ENCODE measurements around the gene TBC1D13. TPM values are rescaled to one million over a fixed set of nuclear protein-coding genes. Genes with fewer than 3 reads are reported as not detected.
A peak's percentile ranks its signal among the peaks of the same experiment; 100 is the strongest.
"Not testable (repeated sequence)": the region's sequence is repeated elsewhere in the genome, so short reads cannot be mapped to it uniquely, and the experiment has no call there.

Gene TBC1D13
- total RNA-seq, 1 donor from 2014 or later, result 6.5 TPM

GRCh38 chr9:128781187-128782070 lies 5.6 kb upstream of the TBC1D13 start:
- DNase-seq (ENCODE audit: low spot score in 2 of 2), result no peak
- no peak for FAIRE-seq

DNA sequence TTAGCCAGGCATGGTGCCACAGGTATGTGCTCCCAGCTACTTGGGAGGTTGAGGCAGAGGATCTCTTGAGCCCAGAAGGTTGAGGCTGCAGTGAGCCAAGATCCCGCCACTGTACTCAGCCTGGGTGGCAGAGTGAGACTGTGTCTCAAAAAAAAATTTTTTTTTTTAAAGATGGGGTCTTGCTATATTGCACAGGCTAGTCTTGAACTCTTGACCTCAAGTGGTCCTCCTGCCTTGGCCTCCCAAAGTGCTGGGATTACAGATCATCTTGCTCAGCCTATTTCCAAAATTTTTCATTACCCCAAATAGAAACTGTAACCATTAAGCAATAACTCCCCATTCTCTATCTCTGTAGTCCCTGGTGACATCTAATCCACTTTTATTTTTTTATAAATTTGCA lies 4.4 kb upstream of the TBC1D13 start:
- DNase-seq (ENCODE audit: low spot score in 2 of 2), result no peak
- FAIRE-seq, result no peak

GRCh38 chr9:128785427-128785826 lies 1.6 kb upstream of the TBC1D13 start:
- FAIRE-seq (no peak), DNase-seq (ENCODE audit: low spot score in 2 of 2) (no peak)

DNA sequence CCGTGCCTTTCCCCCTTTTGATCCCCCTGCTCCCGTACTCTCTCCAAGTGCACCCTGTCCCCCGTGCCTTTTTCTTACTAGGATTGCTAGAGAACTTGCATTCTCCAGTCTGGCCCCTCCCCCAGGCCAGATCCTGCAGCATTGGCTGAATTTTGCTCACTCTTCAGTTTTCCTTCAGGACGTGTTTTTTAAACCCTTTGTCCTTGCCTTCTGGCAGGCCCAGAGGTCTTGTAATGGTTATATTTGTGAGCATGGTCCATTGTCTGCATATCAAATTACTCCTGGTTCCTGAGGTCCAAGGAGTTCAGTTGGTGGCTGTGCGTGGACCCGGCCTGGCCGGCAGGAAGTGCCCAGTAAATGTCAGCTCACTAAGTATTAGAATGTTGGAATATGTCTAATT lies 606 bp downstream of the TBC1D13 start:
- DNase-seq (ENCODE audit: low spot score in 2 of 2) (peak in 1 of 2 donors; percentile 37), FAIRE-seq (no peak)

DNA sequence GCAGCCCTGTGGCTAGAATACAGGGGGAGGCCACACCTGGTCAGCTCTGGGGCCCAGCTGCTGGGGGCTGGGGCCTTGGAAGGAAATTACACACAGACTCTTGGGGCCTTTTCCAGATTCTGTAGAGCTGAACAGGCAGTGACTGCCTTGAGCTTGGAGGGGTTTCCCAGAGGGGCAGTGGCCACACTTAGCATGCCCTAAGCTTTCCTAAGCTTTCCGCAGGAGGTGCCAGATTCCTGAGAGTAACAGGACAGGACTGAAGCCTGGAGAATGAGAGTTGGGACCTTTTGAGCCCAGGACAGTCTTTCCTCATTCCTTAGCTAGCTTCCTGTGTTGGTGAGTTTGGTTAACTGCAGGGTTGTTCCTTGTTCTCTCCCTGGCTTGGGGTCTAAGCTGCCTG lies 1.4 kb downstream of the TBC1D13 start:
- no peak for DNase-seq (ENCODE audit: low spot score in 2 of 2)
- no peak for FAIRE-seq

- FAIRE-seq, result no peak
Measured at GRCh38 chr9:128790536-128790935, 3.5 kb downstream of the TBC1D13 start.

GRCh38 chr9:128792134-128792533 lies 5.1 kb downstream of the TBC1D13 start:
- DNase-seq (ENCODE audit: low spot score in 2 of 2), result no peak

More at GRCh38 chr9:128790536-128790935, 3.5 kb downstream of the TBC1D13 start:
- no peak for DNase-seq (ENCODE audit: low spot score in 2 of 2)

DNA sequence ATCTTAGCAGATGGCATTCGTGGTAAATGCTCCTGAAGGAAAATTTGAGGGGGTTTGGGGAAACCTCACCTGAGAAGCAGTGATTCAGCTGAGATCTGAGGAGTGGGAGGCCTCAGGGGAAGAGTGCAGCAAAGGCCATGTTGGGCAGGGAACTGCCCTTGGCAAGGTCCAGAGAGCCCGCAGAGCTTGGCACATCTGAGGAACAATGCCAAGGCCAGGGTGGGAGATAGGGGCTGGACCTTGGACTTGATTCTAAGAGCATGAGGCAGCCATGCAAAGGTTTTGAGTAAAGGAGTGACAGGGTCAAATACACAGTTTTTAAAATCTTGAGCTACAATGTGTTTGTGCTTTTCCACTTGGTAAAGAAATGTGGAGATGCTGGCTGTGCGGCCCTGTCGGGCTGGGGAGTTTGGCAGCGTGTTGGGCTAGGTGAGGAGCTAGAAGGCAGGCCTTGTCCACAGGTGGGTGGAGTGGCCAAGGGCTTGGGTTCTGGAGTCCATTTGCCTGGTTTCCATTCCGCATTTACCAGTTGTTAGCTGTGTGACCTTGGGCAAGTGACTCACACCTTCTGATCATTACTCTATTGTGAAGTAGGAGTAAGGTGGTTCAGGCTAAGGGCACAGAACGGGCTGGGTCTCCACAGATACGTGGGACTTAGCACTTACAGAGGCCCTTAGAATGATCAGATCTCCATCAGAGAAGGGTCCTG lies 6.1 kb downstream of the TBC1D13 start:
- FAIRE-seq (no peak), DNase-seq (ENCODE audit: low spot score in 2 of 2) (no peak)

More at GRCh38 chr9:128792134-128792533, 5.1 kb downstream of the TBC1D13 start:
- no peak for FAIRE-seq

DNA sequence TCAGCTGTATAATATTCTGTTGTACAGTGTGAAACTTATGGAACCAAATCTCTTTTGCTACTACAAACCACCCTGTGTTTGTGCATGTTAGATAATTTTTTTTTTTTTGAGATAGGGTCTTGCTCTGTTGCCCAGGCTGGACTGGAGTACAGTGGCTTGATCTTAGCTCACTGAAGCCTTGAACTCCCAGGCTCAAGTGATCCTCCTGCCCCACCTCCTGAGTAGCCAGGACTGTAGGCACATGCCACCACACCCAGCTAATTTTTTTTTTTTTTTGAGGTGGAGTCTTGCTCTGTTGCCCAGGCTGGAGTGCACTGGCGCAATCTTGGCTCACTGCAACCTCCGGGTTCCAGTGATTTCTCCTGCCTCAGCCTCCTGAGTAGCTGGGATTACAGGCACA lies 7.9 kb downstream of the TBC1D13 start:
- FAIRE-seq; DNase-seq (ENCODE audit: low spot score in 2 of 2): not testable (repeated sequence)

DNA sequence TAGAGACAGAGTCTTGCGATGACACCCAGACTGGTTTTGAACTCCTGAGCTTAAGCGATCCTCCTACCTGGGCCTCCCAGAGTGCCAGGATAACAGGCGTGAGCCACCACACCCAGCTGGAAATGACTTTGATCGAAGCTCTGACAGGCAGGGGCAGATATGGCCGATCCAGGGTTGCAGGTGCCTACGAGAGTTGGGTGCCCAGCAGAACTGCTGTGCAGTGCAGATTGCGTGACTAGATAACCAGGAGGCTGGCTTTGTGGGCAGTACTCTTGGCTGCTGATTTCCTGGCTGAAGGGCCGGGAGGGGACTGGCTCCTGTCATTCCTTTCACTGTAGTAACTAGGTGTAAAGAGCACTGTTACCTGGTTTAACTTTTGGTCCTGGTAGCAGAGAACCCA lies 11.8 kb downstream of the TBC1D13 start:
- no peak for DNase-seq (ENCODE audit: low spot score in 2 of 2)
- FAIRE-seq, result no peak

- DNase-seq (ENCODE audit: low spot score in 2 of 2) (no peak), FAIRE-seq (no peak)
Measured at GRCh38 chr9:128800061-128800460, 13.0 kb downstream of the TBC1D13 start.

DNA sequence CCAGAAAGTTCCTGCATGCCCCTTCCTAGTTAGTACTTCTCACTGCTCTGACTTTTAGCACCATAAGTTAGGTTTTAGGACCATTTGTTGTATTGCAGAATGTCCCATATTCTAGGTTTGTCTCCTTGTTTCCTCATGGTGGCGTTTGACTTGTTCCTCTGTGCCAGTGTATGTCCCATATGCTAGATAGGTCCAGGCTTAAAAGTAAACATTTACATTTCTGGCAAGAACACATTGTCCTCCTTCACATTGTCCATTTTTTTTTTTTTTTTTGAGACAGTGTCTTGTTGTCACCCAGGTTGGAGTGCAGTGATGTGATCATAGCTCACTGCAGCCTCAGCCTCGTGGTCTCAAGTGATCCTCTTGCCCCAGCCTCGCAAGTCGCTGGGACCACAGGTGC lies 15.4 kb downstream of the TBC1D13 start:
- FAIRE-seq (no peak), DNase-seq (ENCODE audit: low spot score in 2 of 2) (no peak)

GRCh38 chr9:128805661-128806060 lies 18.6 kb downstream of the TBC1D13 start:
- FAIRE-seq (no peak), DNase-seq (ENCODE audit: low spot score in 2 of 2) (peak in 1 of 2 donors; percentile 64)

GRCh38 chr9:128807827-128808226 lies 20.8 kb downstream of the TBC1D13 start:
- FAIRE-seq, result no peak
- DNase-seq (ENCODE audit: low spot score in 2 of 2), result no peak

GRCh38 chr9:128808543-128808942 lies 21.5 kb downstream of the TBC1D13 start:
- DNase-seq (ENCODE audit: low spot score in 2 of 2), result no peak
- no peak for FAIRE-seq

GRCh38 chr9:128809036-128809599 lies 22.1 kb downstream of the TBC1D13 start:
- no peak for FAIRE-seq
- DNase-seq (ENCODE audit: low spot score in 2 of 2), result no peak

DNA sequence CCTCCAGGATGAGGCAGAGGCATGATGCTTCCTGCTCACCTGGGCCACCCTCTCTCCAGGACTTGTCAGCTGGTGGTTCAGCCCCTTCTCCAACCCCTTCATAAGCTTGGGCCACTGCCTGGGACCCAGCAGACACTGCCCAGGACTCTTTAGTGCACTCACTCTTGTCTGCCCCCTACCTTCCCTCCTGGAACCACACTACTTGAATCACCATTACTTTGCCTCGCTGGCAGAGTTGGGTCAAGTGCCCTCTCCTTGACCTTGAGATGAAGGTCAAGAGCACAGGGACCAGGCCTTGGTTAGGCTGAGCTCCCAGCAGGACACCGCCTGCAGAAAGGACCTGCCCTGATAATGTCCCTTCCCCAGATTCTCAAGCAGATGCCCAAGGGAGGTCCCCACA lies 22.8 kb downstream of the TBC1D13 start:
- FAIRE-seq (no peak), DNase-seq (ENCODE audit: low spot score in 2 of 2) (no peak)

DNA sequence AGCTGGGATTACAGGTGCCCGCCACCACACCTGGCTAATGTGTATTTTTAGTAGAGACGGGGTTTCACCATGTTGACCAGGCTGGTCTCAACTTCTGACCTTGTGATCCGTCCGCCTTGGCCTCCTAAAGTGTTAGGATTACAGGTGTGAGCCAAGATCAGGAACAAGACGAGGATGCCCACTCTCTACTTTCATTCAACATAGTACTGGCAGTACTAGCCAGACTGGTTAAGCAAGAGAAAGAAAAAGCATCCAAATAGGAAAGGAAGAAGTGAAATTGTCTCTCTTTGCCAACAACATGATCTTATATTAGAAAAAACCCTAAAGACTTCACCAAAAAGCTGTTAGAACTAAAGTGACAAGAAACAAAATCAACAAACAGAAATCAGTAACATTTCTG lies 23.8 kb downstream of the TBC1D13 start:
- FAIRE-seq, result no peak
- no peak for DNase-seq (ENCODE audit: low spot score in 2 of 2)

- DNase-seq (ENCODE audit: low spot score in 2 of 2) (peak; percentile 97 to 98), FAIRE-seq (peak; percentile 42)
Measured at GRCh38 chr9:128818099-128818838, 31.2 kb downstream of the TBC1D13 start, which contains the start of gene ENDOG. TSS of gene ENDOG (plus strand) at chr9:128818500. CDS start at chr9:128818685, 185 bp downstream.

Measured in frontal cortex (tissue), 4 donors.